IgD-negative memory B cell (primary cell): ENCODE measurements around the gene CHL1. TPM values are rescaled to one million over a fixed set of nuclear protein-coding genes. Genes with fewer than 3 reads are reported as not detected.
A peak's percentile ranks its signal among the peaks of the same experiment; 100 is the strongest.

ENCODE experiments used
- H3K27ac Mint-ChIP-seq, 3 donors: one replicate each; pipeline ENCODE4 v1.8.0; 2020 to 2022; ENCODE audit warnings: mild to moderate bottlenecking in 3 of 3, mixed read lengths in 3 of 3, moderate library complexity in 1 of 3
- H3K27me3 Mint-ChIP-seq: one replicate; pipeline ENCODE4 v1.8.0; 2021; ENCODE audit warnings: mixed read lengths
- H3K36me3 Mint-ChIP-seq: one replicate; pipeline ENCODE4 v1.8.0; 2020; ENCODE audit warnings: mild to moderate bottlenecking, mixed read lengths
- H3K4me1 Mint-ChIP-seq, 3 donors: one replicate each; pipeline ENCODE4 v1.8.0; 2020 to 2022; ENCODE audit warnings: mixed read lengths in 3 of 3, mild to moderate bottlenecking in 1 of 3
- H3K4me3 Mint-ChIP-seq, 4 donors: one replicate each; pipeline ENCODE4 v1.8.0; 2020 to 2022; ENCODE audit warnings: mild to moderate bottlenecking in 4 of 4, mixed read lengths in 4 of 4, moderate library complexity in 3 of 4
- H3K9me3 Mint-ChIP-seq, 3 donors: one replicate each; pipeline ENCODE4 v1.8.0; 2020 to 2021; ENCODE audit warnings: mixed read lengths in 3 of 3, mild to moderate bottlenecking in 1 of 3
- polyA plus RNA-seq: library from polyadenylated mRNA; unstranded; fragments of 300-500 nt; fragmentation: Illumina TruSeq; gene quantifications from one replicate; pipeline ENCODE4 v1.2.3, GENCODE V29; 2021

Gene CHL1
- polyA plus RNA-seq, 1 donor from 2014 or later: 4.1 TPM

DNA sequence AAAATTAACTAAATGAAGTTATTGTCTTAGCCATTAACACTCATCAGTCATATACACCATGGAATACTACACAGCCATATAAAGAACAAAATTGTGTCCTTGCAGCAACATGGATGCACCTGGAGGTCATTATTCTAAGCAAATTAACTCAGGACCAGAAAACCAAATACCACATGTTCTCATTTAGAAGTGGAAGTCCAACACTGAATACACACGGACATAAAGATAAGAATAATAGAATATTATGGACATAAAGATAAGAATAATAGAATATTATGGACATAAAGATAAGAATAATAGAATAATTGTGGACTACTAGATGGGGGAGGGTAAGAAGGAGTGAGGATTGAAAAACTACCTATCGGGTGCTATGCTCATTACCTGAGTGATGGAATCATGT, 122.3 kb downstream of the CHL1 start:
- Mint-ChIP-seq H3K9me3 (peaks cover 0 to 3% (median 2%) of the 10 kb centered on the region in 3 donors), H3K27me3 (no peaks in the 10 kb centered on the region), H3K4me3 (no peak overlapping the region), H3K36me3 (no peaks in the 10 kb centered on the region), H3K4me1 (no peaks in the 10 kb centered on the region), H3K27ac (no peak overlapping the region)

DNA sequence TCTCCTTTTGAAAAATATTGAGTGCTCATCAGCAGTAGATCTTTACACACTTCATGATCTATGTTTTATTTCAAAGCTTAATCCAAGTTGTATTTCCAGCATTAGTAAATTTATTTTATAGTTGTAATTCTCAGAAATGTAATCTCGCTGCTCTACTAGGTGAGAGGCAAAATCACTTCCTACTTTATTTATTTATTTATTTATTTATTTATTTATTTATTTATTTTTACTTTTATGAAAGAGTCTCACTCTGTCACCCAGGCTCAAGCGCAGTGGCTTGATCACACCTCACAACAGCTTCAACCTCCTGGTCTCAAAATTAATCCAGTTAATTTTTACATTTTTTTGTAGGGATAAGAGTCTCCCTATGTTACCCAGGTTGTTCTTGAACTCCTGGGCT, 127.9 kb downstream of the CHL1 start:
- Mint-ChIP-seq H3K4me3 (no peak overlapping the region), H3K4me1 (no peaks in the 10 kb centered on the region), H3K27ac (no peak overlapping the region), H3K36me3 (no peaks in the 10 kb centered on the region), H3K9me3 (no peaks in the 10 kb centered on the region), H3K27me3 (no peaks in the 10 kb centered on the region)

DNA sequence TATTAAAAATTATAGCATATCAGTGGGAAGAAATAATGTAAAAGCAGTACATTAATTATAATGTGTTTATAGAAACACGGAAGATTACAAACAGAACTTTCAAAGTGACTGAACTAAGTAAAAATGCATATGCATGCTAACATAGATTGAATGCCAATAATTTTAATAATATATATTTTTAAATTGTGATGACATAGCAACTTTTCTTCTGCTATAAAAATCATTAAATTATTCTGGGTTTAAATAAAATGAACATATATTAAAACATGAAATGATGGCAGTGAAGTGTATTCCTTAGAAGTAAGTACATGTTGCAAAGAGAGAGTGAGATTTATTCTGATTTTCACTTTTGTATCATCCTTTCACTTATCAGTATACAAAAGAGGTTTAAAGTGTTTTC, 128.9 kb downstream of the CHL1 start:
- Mint-ChIP-seq H3K27me3 (no peaks in the 10 kb centered on the region), H3K4me3 (no peak overlapping the region), H3K9me3 (no peaks in the 10 kb centered on the region), H3K4me1 (peaks cover under 1% of the 10 kb centered on the region in 3 donors), H3K36me3 (no peaks in the 10 kb centered on the region), H3K27ac (no peak overlapping the region)

DNA sequence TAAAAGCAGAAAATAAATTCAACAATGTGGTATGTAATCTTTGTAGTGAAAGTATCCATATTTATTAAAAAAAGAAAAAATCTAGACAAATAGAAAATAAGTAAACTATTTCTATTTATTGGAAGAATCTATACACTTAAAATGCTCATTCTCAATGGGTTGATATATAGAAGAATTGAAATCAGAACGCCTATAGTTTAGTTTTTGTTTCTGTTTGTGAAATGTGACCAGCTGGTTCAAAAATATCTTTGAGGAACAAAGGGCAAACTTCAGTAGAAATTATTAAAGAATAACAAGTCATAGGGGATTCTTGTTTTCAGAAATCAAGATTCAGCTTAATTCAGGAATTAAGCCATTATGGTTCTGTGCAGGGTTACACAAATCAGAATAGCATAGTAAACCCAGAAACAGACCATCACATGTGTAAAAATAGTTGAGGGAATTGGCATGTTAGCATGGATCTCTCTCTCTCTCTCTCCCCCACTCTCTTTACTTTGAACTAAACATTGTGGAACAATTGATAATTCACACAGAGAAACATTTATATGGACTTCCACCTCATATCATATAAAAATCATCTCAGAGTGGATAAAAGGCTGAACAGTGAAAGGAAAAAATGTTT, 134.0 kb downstream of the CHL1 start:
- H3K9me3 Mint-ChIP-seq: peaks cover 0 to 1% (median 0%) of the 10 kb centered on the region in 3 donors
- H3K36me3 Mint-ChIP-seq: no peaks in the 10 kb centered on the region
- H3K4me3 Mint-ChIP-seq: peak overlapping the region in 3 of 4 donors; percentile 18 to 70 (median 24)
- no peaks in the 10 kb centered on the region for H3K27me3 Mint-ChIP-seq
- H3K27ac Mint-ChIP-seq: no peak overlapping the region
- peaks cover 3 to 6% (median 5%) of the 10 kb centered on the region in 3 donors for H3K4me1 Mint-ChIP-seq

DNA sequence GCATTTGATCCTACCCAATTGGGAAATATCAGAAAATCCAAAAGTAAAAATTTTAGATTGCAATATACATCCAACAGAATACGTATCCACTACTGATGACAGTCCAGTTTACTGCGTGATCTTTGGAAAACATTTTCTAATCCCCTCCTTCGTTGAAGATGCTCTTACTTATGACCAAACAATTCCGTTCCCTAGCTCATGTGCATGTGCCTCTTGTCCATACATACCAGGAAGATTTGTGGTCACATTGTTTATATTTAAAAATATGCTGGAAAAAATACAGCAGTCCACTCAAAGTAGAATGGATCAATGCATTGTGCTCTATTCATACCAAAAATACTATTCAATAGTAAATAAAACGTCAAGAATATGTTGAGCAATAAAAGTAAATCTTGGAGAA, 135.3 kb downstream of the CHL1 start:
- Mint-ChIP-seq H3K27ac (no peak overlapping the region), H3K36me3 (no peaks in the 10 kb centered on the region), H3K4me3 (no peak overlapping the region)

DNA sequence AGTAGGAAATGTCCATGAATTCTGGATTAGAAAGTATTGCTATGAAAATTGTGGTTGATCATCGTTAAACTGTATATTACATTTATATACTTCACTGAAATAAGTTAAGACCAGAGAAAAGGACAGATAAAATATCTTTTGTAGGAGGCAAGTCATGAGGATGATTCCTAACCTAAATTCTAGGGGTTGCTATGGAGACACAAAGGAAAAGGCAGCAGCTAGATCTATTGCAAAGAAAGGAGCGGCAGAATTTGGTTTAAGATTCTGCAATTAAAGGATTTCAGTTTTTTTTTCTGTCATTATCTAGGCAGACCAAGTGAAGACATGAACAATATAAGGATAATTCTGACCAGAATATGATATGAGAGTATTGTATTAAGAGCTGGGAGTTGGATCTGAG, 136.1 kb downstream of the CHL1 start:
- no peak overlapping the region for H3K27ac Mint-ChIP-seq
- no peaks in the 10 kb centered on the region for H3K36me3 Mint-ChIP-seq
- H3K4me1 Mint-ChIP-seq: peaks cover 3 to 6% (median 5%) of the 10 kb centered on the region in 3 donors
- no peak overlapping the region for H3K4me3 Mint-ChIP-seq
- peaks cover 0 to 1% (median 0%) of the 10 kb centered on the region in 3 donors for H3K9me3 Mint-ChIP-seq
- H3K27me3 Mint-ChIP-seq: no peaks in the 10 kb centered on the region

More for the DNA sequence above, 135.3 kb downstream of the CHL1 start:
- peaks cover 3 to 6% (median 5%) of the 10 kb centered on the region in 3 donors for H3K4me1 Mint-ChIP-seq
- H3K27me3 Mint-ChIP-seq: no peaks in the 10 kb centered on the region
- H3K9me3 Mint-ChIP-seq: peaks cover 0 to 1% (median 0%) of the 10 kb centered on the region in 3 donors

DNA sequence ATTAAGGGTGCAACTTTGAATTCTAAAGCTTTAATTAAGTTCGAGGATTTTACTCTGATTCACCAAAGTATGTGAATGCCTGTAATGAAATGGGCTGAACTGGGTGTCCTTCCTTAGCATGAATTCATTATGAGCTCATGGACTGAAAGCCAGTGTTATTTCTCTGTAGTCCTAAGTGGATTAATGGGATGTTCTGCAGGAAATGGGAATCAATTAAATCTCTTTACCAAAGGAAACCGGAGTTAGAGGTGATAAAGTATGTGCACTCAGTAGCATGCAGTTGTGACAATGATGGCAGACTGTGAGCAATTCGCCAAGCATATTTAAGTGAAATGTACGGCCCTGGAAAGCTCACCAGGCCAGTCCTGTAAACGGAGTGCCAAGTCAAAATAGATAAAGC, 138.7 kb downstream of the CHL1 start:
- Mint-ChIP-seq H3K4me1 (peaks cover 3 to 6% (median 5%) of the 10 kb centered on the region in 3 donors), H3K9me3 (peaks cover 0 to 1% (median 0%) of the 10 kb centered on the region in 3 donors), H3K4me3 (no peak overlapping the region), H3K27ac (no peak overlapping the region), H3K36me3 (no peaks in the 10 kb centered on the region), H3K27me3 (no peaks in the 10 kb centered on the region)

DNA sequence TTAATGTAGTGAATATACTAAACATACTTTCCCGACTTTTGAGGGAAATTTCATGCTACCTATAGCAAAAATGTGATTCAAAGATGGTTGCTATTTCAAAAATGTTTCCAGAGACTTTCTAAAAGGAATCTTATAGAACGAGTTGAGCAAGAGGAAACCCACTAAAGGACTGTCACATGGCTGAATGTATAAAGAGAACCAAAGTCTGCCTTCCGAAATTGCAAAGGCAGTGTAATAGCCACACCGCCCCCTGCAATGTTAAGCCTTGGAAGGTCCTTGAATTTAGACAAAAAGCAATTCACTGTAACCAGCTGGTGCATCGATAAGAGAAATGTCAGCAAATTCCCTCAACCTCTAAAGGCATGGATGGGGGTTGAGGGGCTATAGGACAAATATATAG, 142.8 kb downstream of the CHL1 start:
- H3K27me3 Mint-ChIP-seq: no peaks in the 10 kb centered on the region
- peaks cover 0 to 1% (median 0%) of the 10 kb centered on the region in 3 donors for H3K4me1 Mint-ChIP-seq
- peaks cover 0 to under 1% (median 0%) of the 10 kb centered on the region in 3 donors for H3K9me3 Mint-ChIP-seq
- no peak overlapping the region for H3K27ac Mint-ChIP-seq
- peaks cover 2% of the 10 kb centered on the region for H3K36me3 Mint-ChIP-seq
- H3K4me3 Mint-ChIP-seq: no peak overlapping the region

DNA sequence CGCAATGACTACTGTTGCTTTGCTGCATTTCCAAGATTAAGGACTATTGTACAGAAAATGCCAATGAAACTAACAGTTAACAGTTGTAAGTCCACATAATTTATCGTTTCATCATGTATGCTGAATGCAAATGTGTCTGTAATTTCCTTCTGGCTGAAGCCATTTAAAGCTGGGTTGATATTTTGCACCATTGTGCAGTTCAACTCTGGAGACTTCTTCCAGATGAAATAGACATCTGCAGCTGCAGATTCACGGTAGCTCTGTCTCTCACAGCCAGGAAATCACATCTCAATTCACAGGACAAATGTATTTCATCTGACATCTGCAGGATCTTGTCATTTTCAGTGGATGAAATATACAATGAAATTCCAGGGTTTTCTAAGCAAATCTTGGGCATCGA, 145.4 kb downstream of the CHL1 start:
- Mint-ChIP-seq H3K4me1 (no peaks in the 10 kb centered on the region), H3K27me3 (no peaks in the 10 kb centered on the region), H3K27ac (no peak overlapping the region), H3K4me3 (no peak overlapping the region), H3K9me3 (no peaks in the 10 kb centered on the region), H3K36me3 (peaks cover 2% of the 10 kb centered on the region)

DNA sequence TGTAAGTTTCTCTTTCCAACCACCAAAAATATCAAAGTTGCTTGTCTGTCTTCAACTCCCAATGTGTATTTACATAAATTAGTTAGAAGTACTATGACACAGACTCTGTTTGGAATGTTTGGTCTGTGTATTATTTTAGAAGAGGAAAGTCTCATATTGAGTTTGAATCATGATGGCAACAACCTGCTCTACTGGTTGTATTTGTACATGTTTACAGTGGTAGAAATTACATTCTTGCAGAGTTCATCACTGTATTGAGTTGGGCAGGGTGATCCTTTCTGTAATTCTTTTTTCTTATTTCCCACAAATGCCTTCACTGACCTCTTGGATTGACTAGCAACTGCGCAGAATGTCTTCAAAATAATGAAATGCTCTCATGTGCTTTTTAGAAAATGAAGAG, 149.6 kb downstream of the CHL1 start:
- Mint-ChIP-seq H3K27ac (no peak overlapping the region), H3K27me3 (no peaks in the 10 kb centered on the region), H3K4me1 (peaks cover 0 to 9% (median 0%) of the 10 kb centered on the region in 3 donors), H3K4me3 (no peak overlapping the region), H3K9me3 (no peaks in the 10 kb centered on the region), H3K36me3 (peaks cover 6% of the 10 kb centered on the region)

DNA sequence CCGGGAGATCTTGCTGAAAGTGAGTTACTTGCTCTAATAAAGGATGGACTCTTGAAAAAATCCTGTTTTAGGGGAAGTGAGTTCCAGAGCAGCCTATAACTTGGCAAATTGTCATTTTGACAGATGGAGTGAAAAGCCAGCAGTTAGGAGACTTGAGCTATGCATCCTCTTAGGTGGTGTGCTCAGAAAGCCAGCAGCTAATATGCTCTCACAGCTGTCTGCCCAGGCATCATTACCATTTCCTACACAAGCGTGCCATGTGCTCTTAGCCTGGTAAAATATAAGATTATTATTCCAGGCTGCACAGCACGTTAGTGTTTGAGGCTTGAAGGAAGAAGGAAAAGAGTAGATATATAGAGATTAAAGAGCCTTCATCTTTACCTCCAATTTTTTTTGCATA, 151.0 kb downstream of the CHL1 start:
- Mint-ChIP-seq H3K36me3 (peaks cover 4% of the 10 kb centered on the region), H3K9me3 (no peaks in the 10 kb centered on the region), H3K27ac (no peak overlapping the region), H3K4me1 (peaks cover 0 to 13% (median 2%) of the 10 kb centered on the region in 3 donors), H3K4me3 (no peak overlapping the region), H3K27me3 (no peaks in the 10 kb centered on the region)

DNA sequence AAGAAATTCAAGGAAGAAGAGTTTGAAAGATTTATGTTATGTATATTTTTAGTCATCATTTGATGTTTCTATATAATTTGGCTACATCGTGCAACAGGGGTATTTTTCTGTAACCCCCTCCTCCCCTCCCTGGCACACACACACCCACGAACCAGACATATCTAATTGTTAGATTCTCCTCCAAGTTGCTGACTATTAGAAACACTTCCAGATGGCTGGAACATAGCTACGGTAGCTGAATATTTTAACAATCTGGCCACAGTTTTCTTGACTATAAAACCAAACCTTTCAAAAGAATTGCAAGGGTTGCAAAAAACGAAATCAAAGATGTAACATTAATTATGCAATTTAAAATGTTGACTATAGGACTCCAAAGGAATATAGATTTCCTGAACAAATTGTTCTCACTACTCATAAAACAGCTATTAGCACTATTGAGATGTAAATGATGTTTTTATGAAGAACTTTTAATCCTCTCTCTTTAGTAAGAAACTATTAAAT, 154.4 kb downstream of the CHL1 start:
- H3K27me3 Mint-ChIP-seq: no peaks in the 10 kb centered on the region
- H3K9me3 Mint-ChIP-seq: no peaks in the 10 kb centered on the region
- no peak overlapping the region for H3K4me3 Mint-ChIP-seq
- peak overlapping the region in 1 of 3 donors; percentile 64 for H3K27ac Mint-ChIP-seq
- H3K36me3 Mint-ChIP-seq: peaks cover 4% of the 10 kb centered on the region
- H3K4me1 Mint-ChIP-seq: peaks cover 0 to 20% (median 13%) of the 10 kb centered on the region in 3 donors

DNA sequence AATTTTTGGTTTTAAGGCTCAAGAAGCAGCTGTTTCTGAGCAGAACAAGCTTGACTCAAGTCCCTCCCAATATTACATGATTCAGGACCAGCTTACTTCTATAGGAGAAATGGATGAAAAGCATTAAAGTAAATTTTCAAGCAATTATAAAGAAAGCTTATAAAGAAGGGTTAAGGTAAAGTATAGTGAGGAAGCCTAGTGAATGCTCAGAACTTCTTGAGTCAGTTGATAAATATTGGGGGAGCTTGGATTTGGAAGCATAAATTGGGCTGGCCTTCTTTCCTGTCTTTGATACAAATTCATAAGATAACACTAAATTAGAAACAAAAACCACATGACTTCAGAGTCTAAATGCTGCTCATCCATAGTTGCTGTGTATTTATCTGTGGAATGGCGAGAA, 156.0 kb downstream of the CHL1 start:
- H3K27ac Mint-ChIP-seq: no peak overlapping the region
- no peaks in the 10 kb centered on the region for H3K27me3 Mint-ChIP-seq
- H3K9me3 Mint-ChIP-seq: no peaks in the 10 kb centered on the region
- H3K36me3 Mint-ChIP-seq: peaks cover 4% of the 10 kb centered on the region
- peaks cover 1 to 22% (median 13%) of the 10 kb centered on the region in 3 donors for H3K4me1 Mint-ChIP-seq
- H3K4me3 Mint-ChIP-seq: no peak overlapping the region

DNA sequence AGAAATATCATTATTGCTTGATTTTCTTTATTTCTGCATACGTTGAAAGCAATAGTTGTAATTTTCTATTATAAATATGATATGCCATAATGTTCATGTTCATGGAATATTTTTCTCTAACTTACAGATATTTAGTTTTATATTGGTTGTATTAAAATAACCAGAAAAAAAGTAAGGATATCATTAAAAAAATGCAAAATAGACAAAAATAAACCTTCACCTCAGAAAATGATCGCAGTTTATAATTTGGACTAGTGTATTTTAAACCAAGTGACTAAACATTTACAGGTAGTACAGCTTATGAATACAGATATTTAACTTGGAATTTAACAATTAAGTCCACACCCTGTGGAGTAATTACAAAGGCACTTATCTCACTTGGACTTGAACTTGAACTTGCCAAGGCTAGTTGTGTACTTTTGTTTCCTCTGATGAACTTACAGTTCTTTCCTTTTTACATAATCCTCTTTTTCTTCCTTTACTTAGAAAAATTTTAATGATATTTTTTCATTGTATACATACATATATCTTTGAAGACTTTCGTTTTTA, 156.7 kb downstream of the CHL1 start:
- no peak overlapping the region for H3K27ac Mint-ChIP-seq
- H3K9me3 Mint-ChIP-seq: no peaks in the 10 kb centered on the region
- no peaks in the 10 kb centered on the region for H3K27me3 Mint-ChIP-seq
- H3K36me3 Mint-ChIP-seq: peaks cover under 1% of the 10 kb centered on the region
- peaks cover 1 to 19% (median 13%) of the 10 kb centered on the region in 3 donors for H3K4me1 Mint-ChIP-seq
- no peak overlapping the region for H3K4me3 Mint-ChIP-seq

DNA sequence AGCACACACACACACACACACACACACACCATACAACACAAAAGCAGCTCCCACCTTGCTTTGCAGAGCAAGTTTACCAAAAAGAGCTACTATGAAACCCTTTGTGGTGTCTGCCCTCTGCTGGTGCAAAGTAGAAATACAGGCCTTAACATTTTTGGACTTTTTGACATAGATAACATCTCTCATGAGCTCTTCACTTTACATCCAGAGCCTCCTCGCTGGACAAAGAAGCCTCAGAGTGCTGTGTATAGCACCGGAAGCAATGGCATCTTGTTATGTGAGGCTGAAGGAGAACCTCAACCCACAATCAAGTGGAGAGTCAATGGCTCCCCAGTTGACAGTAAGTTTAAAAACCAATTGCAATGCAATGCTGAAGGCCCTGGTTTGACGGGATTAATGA, 157.9 kb downstream of the CHL1 start:
- H3K9me3 Mint-ChIP-seq: no peaks in the 10 kb centered on the region
- H3K27me3 Mint-ChIP-seq: no peaks in the 10 kb centered on the region
- H3K36me3 Mint-ChIP-seq: no peaks in the 10 kb centered on the region
- H3K4me3 Mint-ChIP-seq: no peak overlapping the region
- no peak overlapping the region for H3K27ac Mint-ChIP-seq
- peaks cover 4 to 20% (median 16%) of the 10 kb centered on the region in 3 donors for H3K4me1 Mint-ChIP-seq

DNA sequence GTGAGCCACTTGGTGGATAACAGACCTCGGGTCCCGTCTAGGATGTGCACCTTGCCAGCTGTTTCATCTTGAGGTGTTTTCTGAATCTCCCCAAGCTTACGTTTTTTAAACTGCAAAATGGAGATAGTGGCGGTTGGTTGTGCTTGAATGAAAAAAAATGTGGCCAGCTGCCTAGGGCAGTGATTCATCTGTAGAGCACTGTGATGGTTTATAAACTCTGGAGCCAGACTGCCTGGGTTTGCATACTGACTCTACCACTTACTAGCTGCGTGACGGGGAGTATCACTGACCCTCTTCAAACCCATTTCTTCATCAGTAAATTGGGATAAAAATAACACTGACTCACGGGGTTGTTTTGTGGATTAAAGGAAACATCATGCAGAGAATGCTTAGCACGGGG, 159.1 kb downstream of the CHL1 start:
- Mint-ChIP-seq H3K9me3 (no peaks in the 10 kb centered on the region), H3K36me3 (no peaks in the 10 kb centered on the region), H3K4me1 (peaks cover 11 to 24% (median 23%) of the 10 kb centered on the region in 3 donors), H3K27ac (no peak overlapping the region), H3K4me3 (no peak overlapping the region), H3K27me3 (no peaks in the 10 kb centered on the region)
